SK-N-SH treated with all-trans-retinoic acid at 6 μM for 48 hours (cell line): Measurements from ENCODE around the gene PLRG1.

Experiments used
- ATAC-seq: fragments of 200-7000 bp; cut with Tn5 transposase; 3 replicates; pipeline ENCODE4 v1.9.1; 2020; ENCODE audit warnings: mild to moderate bottlenecking, moderate library complexity
- BACH2 ChIP-seq: fragments of 250-450 bp; sonication (Bioruptor Pico); IDR thresholded peaks from 2 replicates; pipeline ENCODE4 v1.9.0; 2021; ENCODE audit warnings: mild to moderate bottlenecking, borderline replicate concordance
- CREB5 ChIP-seq: fragments of 250-450 bp; sonication (Bioruptor Pico); IDR thresholded peaks from 2 replicates; pipeline ENCODE4 v1.5.1; 2020; ENCODE audit warnings: low read depth, mild to moderate bottlenecking, moderate library complexity
- CSRNP3 ChIP-seq: fragments of 250-450 bp; sonication (Bioruptor Pico); IDR thresholded peaks from 2 replicates; pipeline ENCODE4 v1.5.1; 2021; ENCODE audit warnings: mild to moderate bottlenecking, moderate library complexity
- ESRRG ChIP-seq: fragments of 250-450 bp; sonication (Bioruptor Pico); IDR thresholded peaks from 2 replicates; pipeline ENCODE4 v1.6.1; 2021; ENCODE audit warnings: mild to moderate bottlenecking
- GLIS3 ChIP-seq: fragments of 250-450 bp; sonication (Bioruptor Pico); IDR thresholded peaks from 2 replicates; pipeline ENCODE4 v1.5.0; 2020; ENCODE audit warnings: mild to moderate bottlenecking, moderate library complexity
- ISL1 ChIP-seq: fragments of 250-450 bp; sonication (Bioruptor Pico); IDR thresholded peaks from 2 replicates; pipeline ENCODE4 v2.1.2; 2022; ENCODE audit warnings: mild to moderate bottlenecking, moderate library complexity
- OSR1 ChIP-seq: fragments of 250-450 bp; sonication (Bioruptor Pico); IDR thresholded peaks from 2 replicates; pipeline ENCODE4 v1.8.0; 2022; ENCODE audit warnings: moderate library complexity, mild to moderate bottlenecking, inconsistent platforms
- PATZ1 ChIP-seq: fragments of 250-450 bp; sonication (Bioruptor Pico); IDR thresholded peaks from 2 replicates; pipeline ENCODE4 v1.8.0; 2020; ENCODE audit warnings: mild to moderate bottlenecking, moderate library complexity, borderline replicate concordance
- POU6F1 ChIP-seq: fragments of 250-450 bp; sonication (Bioruptor Pico); IDR thresholded peaks from 2 replicates; pipeline ENCODE4 v1.8.0; 2021; ENCODE audit warnings: low read depth, mild to moderate bottlenecking, moderate library complexity, borderline replicate concordance
- RARB ChIP-seq: fragments of 250-450 bp; sonication (Bioruptor Pico); IDR thresholded peaks from 2 replicates; pipeline ENCODE4 v1.8.0; 2021; ENCODE audit warnings: mild to moderate bottlenecking, moderate library complexity
- SNAI2 ChIP-seq: fragments of 250-450 bp; sonication (Bioruptor Pico); IDR thresholded peaks from 2 replicates; pipeline ENCODE4 v1.5.0; 2020; ENCODE audit warnings: mild to moderate bottlenecking, moderate library complexity
- TCF4 ChIP-seq: fragments of 250-450 bp; sonication (Bioruptor Pico); IDR thresholded peaks from 2 replicates; pipeline ENCODE4 v1.8.0; 2021; ENCODE audit warnings: mild to moderate bottlenecking, moderate library complexity, borderline replicate concordance
- TOX ChIP-seq: fragments of 250-450 bp; sonication (Bioruptor Pico); IDR thresholded peaks from 2 replicates; pipeline ENCODE4 v1.8.0; 2021; ENCODE audit warnings: mild to moderate bottlenecking, moderate library complexity, borderline replicate concordance
- ZC3H10 ChIP-seq: fragments of 250-450 bp; sonication (Bioruptor Pico); IDR thresholded peaks from 2 replicates; pipeline ENCODE4 v1.5.1; 2021; ENCODE audit warnings: mild to moderate bottlenecking, moderate library complexity
- ZFP30 ChIP-seq: fragments of 450-650 bp; formaldehyde crosslinking; IDR thresholded peaks from 2 replicates; pipeline ENCODE4 v1.5.0; 2022; ENCODE audit warnings: mild to moderate bottlenecking, moderate library complexity
- ZNF565 ChIP-seq: fragments of 450-650 bp; formaldehyde crosslinking; conservative IDR thresholded peaks from 2 replicates; pipeline ENCODE4 v1.5.0; 2020; ENCODE audit warnings: low read depth, mild to moderate bottlenecking, moderate library complexity
- ZNF8 ChIP-seq: fragments of 450-650 bp; formaldehyde crosslinking; IDR thresholded peaks from 2 replicates; pipeline ENCODE4 v1.5.0; 2020; ENCODE audit warnings: mild to moderate bottlenecking, moderate library complexity
- TF ChIP-seq, protein P1 (sequence below): fragments of 250-450 bp; sonication (Bioruptor Pico); IDR thresholded peaks from 2 replicates; pipeline ENCODE4 v1.5.0; 2020; ENCODE audit warnings: mild to moderate bottlenecking, moderate library complexity

PLRG1 gene

GRCh38 chr4:154560824-154561231 is 10.6 kb upstream of the PLRG1 start (continued):
- no peak for TF ChIP-seq PATZ1
- TF ChIP-seq TCF4: no peak
- TF ChIP-seq CSRNP3 (CRISPR knock-in tag): no peak
- no peak for TF ChIP-seq TOX
- TF ChIP-seq RARB (CRISPR knock-in tag): no peak
- TF ChIP-seq, all 23 proteins: peak for 0

GRCh38 chr4:154560419-154560801 is 10.2 kb upstream of the PLRG1 start:
- TF ChIP-seq ZNF8 (no peak), CSRNP3 (CRISPR knock-in tag) (no peak), ZFP30 (CRISPR knock-in tag) (no peak), ZC3H10 (CRISPR knock-in tag) (no peak), PATZ1 (no peak), ISL1 (CRISPR knock-in tag) (no peak), BACH2 (CRISPR knock-in tag) (no peak), OSR1 (no peak), ESRRG (CRISPR knock-in tag) (no peak), POU6F1 (no peak), TCF4 (no peak), GLIS3 (CRISPR knock-in tag) (no peak), SNAI2 (CRISPR knock-in tag) (no peak), RARB (CRISPR knock-in tag) (no peak), TOX (no peak), ZNF565 (no peak), CREB5 (CRISPR knock-in tag) (no peak)
- TF ChIP-seq, protein P1, sequence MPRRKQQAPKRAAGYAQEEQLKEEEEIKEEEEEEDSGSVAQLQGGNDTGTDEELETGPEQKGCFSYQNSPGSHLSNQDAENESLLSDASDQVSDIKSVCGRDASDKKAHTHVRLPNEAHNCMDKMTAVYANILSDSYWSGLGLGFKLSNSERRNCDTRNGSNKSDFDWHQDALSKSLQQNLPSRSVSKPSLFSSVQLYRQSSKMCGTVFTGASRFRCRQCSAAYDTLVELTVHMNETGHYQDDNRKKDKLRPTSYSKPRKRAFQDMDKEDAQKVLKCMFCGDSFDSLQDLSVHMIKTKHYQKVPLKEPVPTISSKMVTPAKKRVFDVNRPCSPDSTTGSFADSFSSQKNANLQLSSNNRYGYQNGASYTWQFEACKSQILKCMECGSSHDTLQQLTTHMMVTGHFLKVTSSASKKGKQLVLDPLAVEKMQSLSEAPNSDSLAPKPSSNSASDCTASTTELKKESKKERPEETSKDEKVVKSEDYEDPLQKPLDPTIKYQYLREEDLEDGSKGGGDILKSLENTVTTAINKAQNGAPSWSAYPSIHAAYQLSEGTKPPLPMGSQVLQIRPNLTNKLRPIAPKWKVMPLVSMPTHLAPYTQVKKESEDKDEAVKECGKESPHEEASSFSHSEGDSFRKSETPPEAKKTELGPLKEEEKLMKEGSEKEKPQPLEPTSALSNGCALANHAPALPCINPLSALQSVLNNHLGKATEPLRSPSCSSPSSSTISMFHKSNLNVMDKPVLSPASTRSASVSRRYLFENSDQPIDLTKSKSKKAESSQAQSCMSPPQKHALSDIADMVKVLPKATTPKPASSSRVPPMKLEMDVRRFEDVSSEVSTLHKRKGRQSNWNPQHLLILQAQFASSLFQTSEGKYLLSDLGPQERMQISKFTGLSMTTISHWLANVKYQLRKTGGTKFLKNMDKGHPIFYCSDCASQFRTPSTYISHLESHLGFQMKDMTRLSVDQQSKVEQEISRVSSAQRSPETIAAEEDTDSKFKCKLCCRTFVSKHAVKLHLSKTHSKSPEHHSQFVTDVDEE: no peak
- no peak for ATAC-seq
